Fibroblast of mammary gland (primary cell): ENCODE data around the gene ADH7.
A peak's percentile ranks its signal among the peaks of the same experiment; 100 is the strongest.

Experiments
- DNase-seq: peaks from one replicate; pipeline ENCODE4 v3.0.0-alpha.2; 2010; ENCODE audit warnings: low read depth
- H3K4me3 ChIP-seq: 2 replicates; pipeline ENCODE4 v1.5.1; 2011; ENCODE audit warnings: low read depth, mild to moderate bottlenecking, low read length, moderate library complexity; ENCODE audit not compliant: control insufficient read depth
- CTCF ChIP-seq: conservative IDR thresholded peaks from 2 replicates; pipeline ENCODE4 v1.5.1; 2011; ENCODE audit warnings: low read depth, low read length, inconsistent platforms; ENCODE audit not compliant: control insufficient read depth, insufficient read depth

ADH7 gene

GRCh38 chr4:99400831-99401230, 34.3 kb downstream of the ADH7 start:
- DNase-seq = no peak
- H3K4me3 ChIP-seq = no peak overlapping the region
- no peak for TF ChIP-seq CTCF

DNA sequence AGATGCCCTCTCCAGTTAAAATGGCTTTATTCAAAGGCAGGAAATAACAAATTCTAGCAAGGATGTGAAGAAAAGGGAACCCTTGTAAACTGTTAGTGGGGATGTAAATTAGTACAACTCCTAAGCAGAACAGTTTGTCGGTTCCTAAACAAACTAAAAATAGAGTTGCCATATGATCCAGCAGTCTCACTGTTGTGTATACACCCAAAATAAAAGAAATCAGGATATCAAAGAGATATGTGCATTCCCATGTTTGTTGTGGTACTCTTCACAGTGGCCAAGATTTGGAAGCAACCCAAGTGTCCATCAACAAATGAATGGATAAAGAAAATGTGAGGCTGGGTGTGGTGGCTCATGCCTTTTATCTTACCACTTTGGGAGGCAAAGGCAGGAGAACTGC, 36.1 kb downstream of the ADH7 start:
- H3K4me3 ChIP-seq = no peak overlapping the region
- TF ChIP-seq CTCF = no peak
- no peak for DNase-seq

GRCh38 chr4:99395595-99396364, 39.4 kb downstream of the ADH7 start:
- H3K4me3 ChIP-seq = no peak overlapping the region
- DNase-seq = peak; percentile 67
- no peak for TF ChIP-seq CTCF

DNA sequence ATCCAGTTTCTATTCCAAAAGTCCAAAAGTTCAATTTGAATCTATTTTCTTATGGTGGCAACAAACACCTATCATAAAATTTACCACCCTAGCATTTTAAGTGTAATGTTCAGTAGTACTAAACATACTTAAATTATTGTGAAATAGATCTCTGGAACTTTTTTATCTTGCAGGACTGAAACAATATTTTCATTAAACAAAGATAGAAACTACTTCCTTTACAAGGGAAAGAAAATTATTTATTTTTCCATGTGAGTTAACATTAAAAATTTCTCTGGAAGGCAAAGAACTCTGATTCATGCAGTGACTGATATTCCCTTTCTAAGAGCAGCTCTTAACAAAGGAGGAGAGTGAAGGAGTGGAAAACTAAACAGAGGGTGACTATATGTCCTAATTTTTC, 40.2 kb downstream of the ADH7 start:
- H3K4me3 ChIP-seq = no peak overlapping the region
- DNase-seq = peak; percentile 51
- no peak for TF ChIP-seq CTCF

GRCh38 chr4:99390055-99390454, 45.1 kb downstream of the ADH7 start:
- TF ChIP-seq CTCF = no peak
- no peak overlapping the region for H3K4me3 ChIP-seq
- DNase-seq = peak; percentile 82

GRCh38 chr4:99389606-99390005, 45.5 kb downstream of the ADH7 start:
- DNase-seq = peak; percentile 76
- TF ChIP-seq CTCF = no peak
- H3K4me3 ChIP-seq = no peak overlapping the region
